ENCODE data around the gene RADIL.
"Not testable (repeated sequence)": the region's sequence is repeated elsewhere in the genome, so short reads cannot be mapped to it uniquely, and the experiment has no call there.

Gene RADIL

GRCh38 chr7:4883372-4884144, at the start of gene RADIL:
TSS of gene RADIL (minus strand) at chr7:4883716. CDS start at chr7:4878139, 5,577 bp downstream.
- peak; percentile 69 for DNase-seq

- peak; percentile 69 for DNase-seq
These were observed 48.4 kb upstream of the RADIL start for GRCh38 chr7:4931943-4932342.

GRCh38 chr7:4929005-4929404, 45.5 kb upstream of the RADIL start:
- DNase-seq, result no peak

GRCh38 chr7:4928445-4928844, 44.9 kb upstream of the RADIL start:
- no peak for DNase-seq

GRCh38 chr7:4919969-4920766, 36.7 kb upstream of the RADIL start:
- no peak for DNase-seq

- no peak for DNase-seq
These were observed 32.6 kb upstream of the RADIL start for GRCh38 chr7:4916113-4916512.

GRCh38 chr7:4911111-4911828, 27.8 kb upstream of the RADIL start:
- no peak for DNase-seq

GRCh38 chr7:4906682-4907081, 23.2 kb upstream of the RADIL start:
- DNase-seq, result no peak

GRCh38 chr7:4905171-4905570, 21.7 kb upstream of the RADIL start:
- no peak for DNase-seq

- DNase-seq, result no peak
These were observed 20.8 kb upstream of the RADIL start for GRCh38 chr7:4904346-4904745.

GRCh38 chr7:4895766-4896165, 12.2 kb upstream of the RADIL start:
- DNase-seq, result no peak

GRCh38 chr7:4894482-4894881, 11.0 kb upstream of the RADIL start:
- no peak for DNase-seq

- DNase-seq, result no peak
These were observed 10.5 kb upstream of the RADIL start for GRCh38 chr7:4893929-4894475.

GRCh38 chr7:4893188-4893587, 9.7 kb upstream of the RADIL start:
- not testable (repeated sequence) for DNase-seq

- not testable (repeated sequence) for DNase-seq
These were observed 8.0 kb upstream of the RADIL start for GRCh38 chr7:4891522-4891921.

GRCh38 chr7:4889682-4890081, 6.2 kb upstream of the RADIL start:
- DNase-seq, result no peak

- no peak for DNase-seq
These were observed 4.6 kb upstream of the RADIL start for GRCh38 chr7:4888161-4888560.

- no peak for DNase-seq
These were observed 3.2 kb upstream of the RADIL start for GRCh38 chr7:4886671-4887070.

- DNase-seq, result no peak
These were observed 1.8 kb upstream of the RADIL start for GRCh38 chr7:4885317-4885807.

GRCh38 chr7:4884164-4884563, 648 bp upstream of the RADIL start:
- DNase-seq, result no peak

- no peak for DNase-seq
These were observed 514 bp downstream of the RADIL start for GRCh38 chr7:4883033-4883371.

GRCh38 chr7:4882169-4883032, 1.1 kb downstream of the RADIL start:
- DNase-seq, result peak; percentile 26
